PFSK-1 (cell line): Measurements from ENCODE around the gene KIF26A.

ENCODE experiments used
- POLR2AphosphoS5 ChIP-seq: IDR thresholded peaks from 2 replicates; pipeline ENCODE4 v1.6.1; 2012; ENCODE audit warnings: low read depth, mild to moderate bottlenecking, control low read depth, low read length, moderate library complexity
- REST ChIP-seq, 2 experiments: IDR thresholded peaks; 2 replicates each; pipeline versions ENCODE4 v1.6.1 to v1.8.0; 2011 to 2012; ENCODE audit warnings: low read depth in 2 of 2, low read length in 2 of 2, control low read depth in 1 of 2, inconsistent platforms in 1 of 2, mild to moderate bottlenecking in 1 of 2, moderate library complexity in 1 of 2; ENCODE audit not compliant: insufficient read depth in 1 of 2

DNA sequence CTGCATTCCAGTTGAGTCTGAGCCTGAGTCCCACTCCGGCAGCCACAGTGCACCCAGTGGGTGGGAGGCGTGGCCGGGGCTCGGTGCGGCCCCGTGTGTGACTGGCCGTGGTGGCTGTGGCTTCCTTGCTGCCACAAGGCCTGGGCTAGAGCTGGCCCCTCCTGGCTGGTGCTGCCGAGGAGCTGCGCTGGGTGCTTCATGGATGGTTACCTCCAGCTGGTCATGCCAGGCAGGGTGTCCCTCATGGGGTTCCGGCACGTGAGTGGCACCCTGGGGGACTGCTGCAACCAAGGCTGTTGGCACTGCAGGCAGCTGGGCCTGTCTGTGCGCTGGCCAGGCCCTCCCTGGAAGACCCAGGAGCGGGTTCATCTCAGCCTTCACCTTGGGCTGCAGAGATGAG is 62.7 kb downstream of the KIF26A start:
- TF ChIP-seq REST (IDR thresholded peaks at IDR 0.05; ENCODE audit: insufficient read depth in 1 of 2, low read depth in 2 of 2, low read length in 2 of 2) (no peak), POLR2AphosphoS5 (no peak)
